Fibroblast of skin of right biceps (primary cell): Measurements from ENCODE around the gene KMT5C.

Source experiments
- DNase-seq: peaks from one replicate; pipeline ENCODE4 v3.0.0-alpha.2; 2013

KMT5C gene

DNA sequence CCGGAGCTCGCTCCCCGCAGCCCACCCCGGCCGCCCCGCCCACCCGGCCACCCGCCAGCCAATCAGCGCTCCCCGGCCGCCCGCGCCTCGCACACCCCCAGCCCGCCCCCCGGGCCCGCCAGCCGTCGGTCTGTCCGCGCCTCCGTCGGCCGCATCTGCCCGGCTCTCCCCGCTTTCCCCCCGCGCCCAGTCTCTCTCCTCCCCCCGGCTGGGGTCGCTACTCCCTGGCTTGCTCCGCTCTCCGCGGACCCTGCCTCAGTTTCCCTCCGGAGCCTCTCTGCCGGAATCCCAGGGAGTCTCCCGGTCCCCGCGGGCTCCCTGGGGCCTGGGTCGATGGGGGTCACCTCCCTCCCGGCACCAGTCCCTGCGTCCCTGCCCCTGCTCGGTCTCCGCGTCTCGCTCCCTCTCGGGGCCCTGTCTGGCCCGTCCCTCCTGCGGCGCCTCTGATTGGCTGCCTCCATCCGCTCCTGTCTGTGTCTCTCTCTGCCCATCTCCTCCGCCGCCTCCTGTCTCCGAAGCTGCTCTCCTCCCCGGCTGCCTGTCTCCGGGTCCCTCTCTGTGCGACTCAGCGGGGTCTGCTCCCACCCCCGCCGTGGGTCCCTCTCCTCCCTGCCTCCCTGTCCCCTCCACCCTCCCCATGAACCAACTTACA is 30.1 kb downstream of the KMT5C start:
- peak; percentile 85 for DNase-seq

DNA sequence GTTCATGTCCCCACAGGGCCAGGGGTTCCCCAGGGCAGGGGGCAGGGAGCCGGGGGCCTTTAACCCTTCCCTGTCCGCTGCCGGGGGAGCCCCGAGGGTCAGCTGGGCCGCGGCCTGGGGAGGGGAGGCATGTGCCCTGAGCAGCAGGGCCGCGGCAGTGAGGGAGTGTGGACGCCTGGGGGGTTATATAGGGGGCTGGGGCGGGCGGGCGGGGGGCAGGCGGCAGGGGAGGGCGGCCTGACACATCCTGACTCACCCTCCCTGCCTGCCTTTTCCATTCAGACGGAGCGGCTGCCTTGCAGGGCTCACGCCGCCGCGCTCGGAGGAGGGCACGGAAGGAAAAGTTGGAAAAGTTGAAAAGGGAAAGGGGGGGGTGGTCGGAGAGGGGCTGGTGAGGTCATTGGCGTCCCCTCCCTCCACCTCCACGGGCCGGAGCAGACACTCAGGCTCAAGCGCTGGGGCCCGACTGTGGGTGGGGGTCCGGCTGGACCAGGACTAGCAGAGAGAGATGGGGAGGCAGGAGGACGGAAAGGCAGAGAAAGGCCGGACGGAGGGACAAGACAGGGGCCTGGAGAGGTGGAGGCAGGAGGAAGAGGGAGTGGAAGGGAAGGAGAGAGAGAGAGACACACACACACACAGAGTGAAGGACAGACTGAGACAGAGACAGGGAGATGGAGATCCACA is 30.8 kb downstream of the KMT5C start, which contains the start of gene IL11:
Gene IL11 (minus strand): TSS at position 159 of the 684 bp plus-strand sequence. CDS start 153 bp downstream, at position 6.
- DNase-seq: peak; percentile 85

DNA sequence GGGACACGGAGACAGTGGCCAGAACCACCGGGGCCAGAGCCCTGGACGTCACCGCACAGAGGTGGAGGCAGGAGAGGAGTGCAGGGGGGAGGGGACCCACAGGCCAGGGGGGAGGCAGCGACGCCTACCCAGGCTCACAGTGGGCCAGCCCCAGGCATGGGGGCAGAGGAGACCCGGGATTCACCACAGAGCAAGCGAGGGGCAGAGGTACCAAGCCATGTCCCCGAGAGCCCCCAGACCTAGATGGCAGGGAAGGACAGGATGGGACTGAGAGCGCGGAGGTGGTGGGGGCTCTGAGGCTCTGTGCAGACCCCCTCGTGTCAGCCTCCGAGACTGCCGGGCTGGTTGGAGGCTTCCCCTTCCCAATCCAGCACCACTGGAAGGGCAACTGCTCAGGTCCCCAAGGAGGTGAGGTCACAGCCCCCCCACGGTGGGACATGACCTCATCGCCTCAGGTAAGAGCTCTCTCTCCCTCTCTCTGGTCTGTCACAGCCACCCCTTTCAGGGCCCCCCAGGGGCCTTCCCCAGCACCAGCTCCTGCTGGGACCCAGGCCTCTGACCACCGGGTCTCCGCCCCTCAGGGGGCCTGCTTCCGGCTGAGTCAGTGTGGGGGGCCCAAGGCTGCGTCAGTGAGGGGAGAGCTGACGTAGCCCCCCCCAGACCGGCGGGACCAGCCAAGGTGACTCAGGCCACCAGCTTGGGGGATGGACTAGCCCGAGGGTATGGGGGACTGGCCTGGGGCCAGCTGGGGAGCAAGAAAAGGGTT is 32.8 kb downstream of the KMT5C start:
- DNase-seq: peak; percentile 87

DNA sequence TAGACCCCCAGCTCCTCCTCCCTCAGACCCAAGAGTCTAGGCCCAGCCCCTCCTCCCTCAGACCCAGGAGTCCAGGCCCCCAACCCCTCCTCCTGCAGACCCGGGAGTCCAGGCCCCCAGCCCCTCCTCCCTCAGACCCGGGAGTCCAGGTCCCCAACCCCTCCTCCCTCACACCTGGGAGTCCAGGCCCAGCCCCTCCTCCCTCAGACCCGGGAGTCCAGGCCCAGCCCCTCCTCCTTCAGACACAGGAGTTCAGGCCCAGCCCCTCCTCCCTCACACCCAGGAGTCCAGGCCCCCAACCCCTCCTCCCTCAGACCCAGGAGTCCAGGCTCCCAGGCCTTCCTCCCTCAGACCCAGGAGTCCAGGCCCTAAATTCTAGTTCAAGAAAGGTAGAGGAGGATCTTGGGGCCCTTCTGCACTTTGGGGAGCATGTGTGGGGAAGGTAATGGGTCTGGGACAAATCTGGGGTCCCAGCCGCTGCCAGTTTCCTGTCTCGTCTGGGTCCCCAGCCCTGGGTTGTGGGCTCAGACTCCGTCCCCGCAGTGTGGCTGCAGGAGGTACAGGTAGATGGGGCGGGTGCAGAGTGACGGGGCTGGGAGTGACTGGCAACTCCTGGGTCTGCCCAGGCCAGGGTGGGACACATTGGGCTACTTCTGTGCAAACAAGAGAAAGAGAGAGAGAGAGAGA is 33.8 kb downstream of the KMT5C start:
- no peak for DNase-seq

DNA sequence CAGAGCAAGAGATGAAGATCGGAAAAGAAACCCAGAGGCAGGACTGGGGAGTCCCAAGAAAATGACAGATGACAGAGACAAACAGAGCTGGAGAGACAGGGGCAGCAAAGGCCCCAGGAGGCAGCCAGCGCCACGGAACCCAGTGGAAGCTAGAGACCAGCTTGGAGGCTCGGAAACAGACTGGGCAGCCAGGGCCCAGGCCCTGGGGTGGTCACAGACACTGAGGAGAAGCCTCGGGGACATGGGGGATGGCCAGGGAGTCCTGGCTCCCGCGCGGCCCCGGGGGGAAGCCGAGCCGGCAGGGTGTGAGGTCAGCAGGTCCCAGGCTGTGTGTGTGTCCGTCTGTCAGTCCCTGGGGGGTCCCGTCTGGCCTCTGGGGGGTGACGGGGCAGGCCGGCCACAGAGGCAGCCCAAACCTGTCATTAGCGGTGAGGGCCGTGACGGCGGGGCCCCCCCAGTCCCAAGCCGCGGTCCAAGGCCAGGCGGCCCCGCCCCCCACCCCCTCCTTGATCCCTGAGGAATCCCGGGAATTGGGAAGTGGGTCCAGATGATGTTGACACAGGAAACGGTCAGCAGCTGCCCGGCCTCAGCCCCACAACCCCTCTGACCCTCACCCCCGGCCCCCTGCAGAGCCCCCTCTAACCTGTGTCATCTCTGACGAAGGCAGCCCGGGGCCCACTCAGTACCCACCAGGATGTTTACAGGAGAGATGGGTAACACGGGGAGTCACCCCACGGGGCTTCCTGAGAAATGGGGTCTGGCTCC is 34.5 kb downstream of the KMT5C start:
- peak; percentile 47 for DNase-seq

DNA sequence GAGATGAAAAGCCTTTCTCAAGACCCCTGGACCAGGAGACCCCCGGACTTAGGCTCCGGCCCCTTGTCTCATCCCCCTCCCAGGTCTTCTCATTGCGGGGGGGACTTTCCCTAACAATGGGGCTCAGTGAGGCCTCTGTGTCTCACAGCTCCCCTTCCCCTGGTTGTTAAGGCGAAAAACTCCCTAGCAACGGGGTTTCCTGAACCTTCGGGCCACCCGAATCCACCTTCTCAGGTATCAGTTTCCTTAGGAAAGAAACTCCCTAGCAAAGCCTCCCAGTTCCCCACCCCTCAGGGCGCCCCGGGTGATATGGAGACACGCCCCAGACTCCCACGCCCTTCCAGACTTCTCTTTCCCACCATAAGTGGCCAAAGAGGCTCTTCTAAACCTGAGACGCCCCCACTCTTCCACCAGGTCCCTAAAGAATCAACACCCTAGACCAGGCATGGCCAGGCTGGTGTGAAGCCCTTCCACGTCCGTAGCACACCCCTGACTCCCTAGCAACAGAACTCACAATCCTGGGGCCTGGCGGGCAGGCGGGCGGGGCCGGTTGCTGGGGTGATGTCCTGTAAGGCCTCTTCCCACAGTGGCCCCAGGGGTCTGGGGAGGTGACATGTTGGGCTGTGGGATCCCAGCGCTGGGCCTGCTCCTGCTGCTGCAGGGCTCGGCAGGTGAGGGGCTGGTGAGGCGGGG is 36.7 kb downstream of the KMT5C start, which contains the start of gene TMEM190:
Gene TMEM190 (plus strand): TSS at position 586 of the 693 bp plus-strand sequence. CDS start 28 bp downstream, at position 614.
- no peak for DNase-seq

DNA sequence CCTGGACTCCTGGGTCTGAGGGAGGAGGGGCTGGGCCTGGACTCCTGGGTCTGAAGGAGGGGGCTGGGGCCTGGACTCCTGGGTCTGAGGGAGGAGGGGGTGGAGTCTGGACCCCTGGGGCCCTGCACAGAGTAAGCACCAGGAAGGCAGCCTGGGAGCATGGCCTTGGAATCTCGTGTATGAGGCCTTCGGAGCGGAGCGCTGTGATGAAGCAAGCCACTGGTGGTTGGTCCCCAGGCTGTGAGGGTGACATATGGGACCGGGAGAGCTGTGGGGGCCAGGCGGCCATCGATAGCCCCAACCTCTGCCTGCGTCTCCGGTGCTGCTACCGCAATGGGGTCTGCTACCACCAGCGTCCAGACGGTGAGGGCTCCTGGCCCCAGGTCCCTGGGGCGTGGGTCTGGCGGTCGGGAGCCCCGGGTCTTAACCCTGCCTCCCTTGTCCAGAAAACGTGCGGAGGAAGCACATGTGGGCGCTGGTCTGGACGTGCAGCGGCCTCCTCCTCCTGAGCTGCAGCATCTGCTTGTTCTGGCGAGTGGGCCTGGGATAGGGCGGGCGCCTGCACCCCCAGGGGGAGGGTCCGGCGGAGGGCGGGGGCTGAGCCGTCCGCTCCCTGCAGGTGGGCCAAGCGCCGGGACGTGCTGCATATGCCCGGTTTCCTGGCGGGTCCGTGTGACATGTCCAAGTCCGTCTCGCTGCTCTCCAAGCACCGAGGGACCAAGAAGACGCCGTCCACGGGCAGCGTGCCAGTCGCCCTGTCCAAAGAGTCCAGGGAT is 37.9 kb downstream of the KMT5C start:
- no peak for DNase-seq

DNA sequence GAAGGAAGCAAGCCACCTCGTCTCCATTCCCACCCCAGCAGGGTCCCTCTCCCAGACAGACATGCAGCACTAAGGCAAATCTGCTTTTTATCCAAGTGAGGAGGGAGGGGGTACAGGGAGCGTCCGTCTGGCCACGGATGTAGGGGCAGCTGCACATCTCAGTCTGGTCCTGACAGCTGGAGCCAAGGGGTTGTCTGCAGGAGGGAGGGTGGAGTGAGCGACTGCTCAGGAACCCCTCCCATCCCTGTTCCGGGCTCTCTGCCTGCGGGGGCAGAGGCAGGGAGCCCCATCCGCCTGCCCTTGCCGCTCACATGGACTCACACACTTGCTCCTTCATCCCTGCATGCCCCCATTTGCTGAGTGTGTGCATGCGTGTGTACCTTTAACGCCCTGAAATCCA is 39.5 kb downstream of the KMT5C start:
- DNase-seq: no peak

DNA sequence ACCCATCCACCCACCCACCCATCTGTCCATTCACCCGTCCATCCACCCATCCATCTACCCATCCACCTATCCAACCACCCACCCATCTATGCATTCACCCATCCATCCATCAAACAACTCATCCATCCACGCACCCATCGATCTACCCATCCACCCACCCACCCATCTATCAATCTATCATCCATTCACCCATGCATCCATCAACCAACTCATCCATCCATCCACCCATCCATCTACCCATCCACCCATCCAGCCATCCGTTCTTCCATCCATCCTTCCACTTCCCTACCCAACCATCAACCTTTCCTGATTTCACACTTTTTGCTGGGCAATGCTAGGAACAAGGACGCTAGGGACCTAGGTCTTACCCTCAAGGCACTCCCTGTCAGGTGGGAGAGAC is 42.3 kb downstream of the KMT5C start:
- DNase-seq: no peak

DNA sequence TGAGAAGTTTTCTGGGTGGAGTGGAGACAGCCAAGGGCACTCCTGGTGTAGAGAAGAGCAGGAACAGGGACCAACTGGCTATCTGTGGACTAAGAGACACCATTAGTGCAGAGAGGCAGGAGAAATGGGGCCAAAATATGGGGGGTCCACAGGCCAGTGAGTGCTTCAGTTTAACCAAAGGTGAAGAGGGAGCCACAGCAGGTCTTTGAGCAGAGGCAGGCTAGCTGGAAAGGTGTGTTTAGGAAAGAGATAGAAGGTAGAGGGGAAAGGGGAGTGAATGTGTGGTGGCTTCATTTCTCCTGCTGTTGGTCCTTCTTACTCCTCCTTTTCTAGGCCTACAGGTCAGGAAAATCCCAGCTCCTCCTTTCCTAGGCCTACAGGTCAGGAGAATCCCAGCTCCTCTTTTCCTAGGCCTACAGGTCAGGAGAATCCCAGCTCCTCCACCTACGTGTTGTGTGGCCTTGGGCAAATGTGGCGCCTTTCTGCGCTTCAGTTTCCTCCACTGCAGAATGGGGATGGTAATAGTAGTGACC is 42.9 kb downstream of the KMT5C start:
- DNase-seq: no peak

DNA sequence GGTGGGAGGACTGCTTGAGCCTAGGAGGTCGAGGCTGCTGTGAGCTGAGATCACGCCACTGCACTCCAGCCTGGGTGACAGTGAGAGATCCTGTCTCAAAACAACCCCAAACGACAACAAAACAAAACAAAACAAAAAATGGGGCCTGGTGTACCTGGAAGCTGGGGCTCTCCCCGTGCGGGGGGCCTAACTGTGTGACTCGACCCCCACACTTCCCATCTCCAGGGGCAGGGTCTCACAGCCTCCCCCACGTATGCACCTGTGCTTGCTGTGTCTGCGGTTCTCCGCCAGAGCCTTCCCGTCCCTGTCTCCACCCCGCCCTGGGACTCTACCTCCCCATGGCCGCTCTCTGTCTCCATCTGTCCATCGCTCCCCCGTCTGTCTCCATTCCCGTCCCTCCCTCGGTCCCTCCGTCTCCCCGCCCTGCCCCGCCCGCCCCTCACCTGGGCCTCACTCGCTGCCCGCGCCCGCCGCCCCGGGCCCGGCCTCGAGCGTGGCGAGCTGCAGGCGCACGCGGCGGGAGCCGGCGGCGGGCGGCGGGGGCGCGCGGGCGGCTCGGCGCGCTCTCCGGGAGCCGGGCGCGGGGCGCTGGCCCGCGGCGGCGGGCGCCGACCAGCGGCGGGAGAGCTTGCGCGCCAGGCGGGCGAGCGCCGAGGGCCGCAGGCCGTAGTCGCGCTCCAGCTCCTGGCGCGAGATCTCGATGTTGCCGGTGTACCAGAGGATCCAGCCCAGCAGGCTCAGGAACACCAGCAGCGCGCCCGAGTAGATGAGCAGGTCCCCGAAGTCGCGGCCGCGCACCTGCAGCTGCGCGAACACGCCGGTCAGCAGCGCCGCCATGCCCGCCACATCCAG is 43.8 kb downstream of the KMT5C start:
- DNase-seq: peak; percentile 74

DNA sequence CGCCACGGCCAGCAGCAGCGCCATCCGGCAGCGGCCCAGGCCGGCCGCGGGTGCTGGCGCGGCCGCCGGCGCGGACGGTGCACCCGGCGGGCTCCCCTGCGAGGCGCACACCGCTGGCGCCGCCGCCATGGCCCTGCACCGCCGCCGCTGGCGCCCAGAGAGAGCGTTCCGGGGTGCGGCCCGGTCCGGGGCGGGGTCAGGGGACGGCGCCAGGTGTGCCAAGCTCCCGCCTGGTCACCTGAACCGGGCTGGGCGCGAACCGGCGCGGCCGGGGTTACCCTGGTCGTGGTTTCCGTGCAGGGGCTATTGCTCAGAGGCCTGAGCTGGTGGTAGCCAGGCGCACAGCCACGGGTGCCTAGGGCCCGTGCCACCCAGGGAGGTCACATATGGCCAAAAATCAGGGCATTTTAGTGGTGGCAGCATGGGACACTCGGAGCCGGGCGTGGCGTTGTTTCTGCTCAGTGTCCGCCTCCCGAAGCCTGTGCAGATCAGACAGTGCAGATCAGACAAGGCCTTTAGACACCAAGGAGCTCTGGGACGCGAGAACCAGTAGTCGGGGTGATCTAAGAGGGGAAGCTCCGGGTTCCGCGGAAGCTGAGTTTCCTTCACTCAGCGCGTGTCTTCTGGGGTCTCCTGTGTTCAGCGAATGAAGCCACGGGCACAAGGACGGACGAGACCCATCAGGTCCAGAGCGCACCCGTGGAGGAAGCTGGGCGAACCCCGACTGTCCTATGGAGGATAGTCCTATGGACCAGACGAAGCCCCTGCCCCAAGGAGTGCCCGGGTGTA is 44.6 kb downstream of the KMT5C start, which contains the start of gene TMEM238:
Gene TMEM238 (minus strand): TSS at position 162 of the 789 bp plus-strand sequence. CDS start 33 bp downstream, at position 129.
- DNase-seq: no peak

DNA sequence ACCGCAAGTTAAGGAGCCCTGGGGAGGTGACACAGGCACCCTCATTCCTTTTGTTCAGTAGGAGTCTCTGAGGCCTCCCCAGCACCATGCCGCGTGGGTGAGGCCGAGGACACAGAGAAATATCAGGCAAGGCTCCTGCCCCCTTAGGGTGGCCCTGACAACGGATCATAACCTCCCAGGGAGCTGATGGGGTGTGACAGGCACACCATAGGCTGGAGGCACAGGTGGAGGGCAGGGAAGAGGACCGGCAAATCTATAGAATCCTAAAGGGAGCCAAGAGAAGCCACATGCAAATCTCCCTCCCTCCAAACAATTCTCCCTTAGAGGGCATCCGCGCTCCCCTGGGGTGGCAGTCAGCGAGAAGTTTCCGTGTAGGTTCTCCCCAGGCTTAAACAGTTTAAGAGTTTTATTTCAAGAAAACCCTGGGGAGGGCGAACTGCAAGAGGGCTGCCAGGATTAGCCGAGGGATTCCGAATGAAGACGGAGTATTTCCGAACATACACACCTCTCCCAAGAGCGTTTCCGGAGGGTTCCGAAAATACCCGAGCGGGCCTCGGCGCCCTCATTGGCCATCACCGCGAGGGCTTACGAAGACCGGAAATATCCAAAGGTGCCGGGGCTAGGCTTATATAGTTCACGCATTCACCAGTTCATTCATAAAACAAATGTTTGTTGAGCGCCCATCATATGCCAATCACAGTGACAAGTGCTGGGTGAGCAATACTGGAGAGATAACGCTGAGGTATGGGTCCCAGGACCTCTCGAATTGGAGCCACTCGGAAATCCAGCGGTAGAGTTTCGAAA is 45.4 kb downstream of the KMT5C start:
- DNase-seq: peak; percentile 95

DNA sequence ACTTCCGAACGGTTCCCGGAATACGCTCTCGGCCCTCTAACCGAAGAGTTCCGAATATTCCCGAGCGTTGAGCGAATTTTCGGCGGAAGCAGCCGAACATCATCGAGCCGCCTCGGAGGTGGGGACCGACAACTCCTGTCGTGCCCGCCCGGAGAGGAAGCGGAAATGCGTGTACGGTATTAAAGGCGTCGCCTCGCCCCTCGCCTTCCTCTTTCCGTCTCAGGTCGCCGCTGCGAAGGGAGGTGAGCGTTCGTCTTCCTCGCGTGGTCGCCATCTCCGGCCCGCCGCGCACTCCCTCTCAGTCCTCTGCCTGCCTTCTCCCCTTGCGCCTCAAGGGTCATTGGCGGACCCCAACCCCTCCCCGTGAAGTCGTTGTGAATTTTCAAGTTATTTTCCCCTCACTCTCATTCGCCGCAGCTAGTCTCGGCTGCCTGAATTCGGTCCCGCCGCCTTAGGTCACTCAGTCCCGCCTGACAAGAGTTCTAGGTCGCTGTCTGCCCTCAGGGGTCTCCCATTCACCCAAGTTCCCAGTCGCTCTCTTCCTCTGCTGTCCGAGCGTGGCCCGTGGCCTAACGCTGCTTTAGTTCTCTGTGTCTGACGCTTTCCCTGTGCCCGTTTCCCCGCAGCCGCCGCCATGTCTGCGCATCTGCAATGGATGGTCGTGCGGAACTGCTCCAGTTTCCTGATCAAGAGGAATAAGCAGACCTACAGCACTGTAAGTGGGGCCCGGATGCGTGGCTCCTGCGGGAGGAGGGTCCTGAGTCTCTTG is 46.2 kb downstream of the KMT5C start, which contains the start of gene RPL28:
Gene RPL28 (plus strand): TSS at position 209 of the 769 bp plus-strand sequence. CDS start 426 bp downstream, at position 635.
- peak; percentile 98 for DNase-seq

DNA sequence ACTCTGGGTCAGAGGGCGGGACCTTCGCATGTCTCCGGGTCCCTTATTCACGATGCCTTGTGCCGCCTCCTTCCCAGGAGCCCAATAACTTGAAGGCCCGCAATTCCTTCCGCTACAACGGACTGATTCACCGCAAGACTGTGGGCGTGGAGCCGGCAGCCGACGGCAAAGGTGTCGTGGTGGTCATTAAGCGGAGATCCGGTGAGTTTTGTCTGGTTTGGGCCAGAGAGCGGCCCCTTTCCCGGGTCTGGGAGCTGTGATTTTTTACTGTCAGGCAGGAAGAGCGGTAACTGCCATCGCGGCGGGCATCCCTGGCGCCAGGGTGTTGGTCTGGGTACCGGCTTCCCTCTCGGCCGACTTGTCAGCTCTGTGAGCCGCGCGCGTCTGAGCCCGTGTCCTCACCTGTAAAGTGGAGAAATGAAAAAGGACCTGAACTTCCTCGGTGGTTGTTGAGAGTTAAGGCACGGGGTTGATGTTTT is 46.9 kb downstream of the KMT5C start:
- DNase-seq: no peak

DNA sequence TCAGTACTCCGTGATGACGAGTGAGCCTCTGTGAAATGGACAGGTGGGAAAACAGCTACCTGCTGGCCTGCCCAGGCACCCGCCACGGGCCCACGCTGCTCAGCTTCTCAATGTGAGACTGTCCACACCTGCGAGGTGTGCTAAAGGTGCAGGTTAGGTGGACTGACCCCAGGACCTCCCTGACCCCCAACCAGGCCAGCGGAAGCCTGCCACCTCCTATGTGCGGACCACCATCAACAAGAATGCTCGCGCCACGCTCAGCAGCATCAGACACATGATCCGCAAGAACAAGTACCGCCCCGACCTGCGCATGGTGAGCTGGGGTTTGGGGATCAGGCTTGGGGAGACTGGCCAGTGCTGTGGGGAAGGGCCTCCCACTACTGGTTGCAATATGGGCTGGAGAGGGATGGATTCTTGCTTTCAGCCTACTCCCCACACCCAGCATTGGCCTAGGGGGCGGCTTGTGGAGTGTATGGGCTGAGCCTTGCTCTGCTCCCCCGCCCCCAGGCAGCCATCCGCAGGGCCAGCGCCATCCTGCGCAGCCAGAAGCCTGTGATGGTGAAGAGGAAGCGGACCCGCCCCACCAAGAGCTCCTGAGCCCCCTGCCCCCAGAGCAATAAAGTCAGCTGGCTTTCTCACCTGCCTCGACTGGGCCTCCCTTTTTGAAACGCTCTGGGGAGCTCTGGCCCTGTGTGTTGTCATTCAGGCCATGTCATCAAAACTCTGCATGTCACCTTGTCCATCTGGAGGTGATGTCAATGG is 48.2 kb downstream of the KMT5C start:
- DNase-seq: no peak
